ENCODE results near the gene TBC1D2B.

TBC1D2B gene

DNA sequence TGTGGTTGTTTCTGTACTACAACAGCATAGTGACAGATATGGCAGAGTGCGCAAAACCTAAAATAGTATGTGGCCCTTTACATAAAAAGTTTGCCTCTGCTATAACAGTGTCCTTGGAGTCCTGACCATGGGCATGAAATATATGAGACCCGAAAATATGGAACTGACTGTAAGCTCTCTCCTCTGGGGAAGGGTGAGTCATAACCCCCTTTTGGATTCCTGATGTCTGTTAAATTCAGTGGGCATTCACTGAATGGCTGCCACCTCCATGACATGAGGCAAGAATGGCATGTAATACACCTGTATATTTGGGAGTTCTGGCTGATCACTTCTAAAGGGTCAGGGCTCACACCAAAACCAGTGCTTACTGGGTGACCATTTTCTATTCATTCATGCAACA is 6.1 kb downstream of the TBC1D2B start:
- H3K4me3 ChIP-seq (ENCODE audit: low read length) = no peak overlapping the region
- TF ChIP-seq, protein P1, sequence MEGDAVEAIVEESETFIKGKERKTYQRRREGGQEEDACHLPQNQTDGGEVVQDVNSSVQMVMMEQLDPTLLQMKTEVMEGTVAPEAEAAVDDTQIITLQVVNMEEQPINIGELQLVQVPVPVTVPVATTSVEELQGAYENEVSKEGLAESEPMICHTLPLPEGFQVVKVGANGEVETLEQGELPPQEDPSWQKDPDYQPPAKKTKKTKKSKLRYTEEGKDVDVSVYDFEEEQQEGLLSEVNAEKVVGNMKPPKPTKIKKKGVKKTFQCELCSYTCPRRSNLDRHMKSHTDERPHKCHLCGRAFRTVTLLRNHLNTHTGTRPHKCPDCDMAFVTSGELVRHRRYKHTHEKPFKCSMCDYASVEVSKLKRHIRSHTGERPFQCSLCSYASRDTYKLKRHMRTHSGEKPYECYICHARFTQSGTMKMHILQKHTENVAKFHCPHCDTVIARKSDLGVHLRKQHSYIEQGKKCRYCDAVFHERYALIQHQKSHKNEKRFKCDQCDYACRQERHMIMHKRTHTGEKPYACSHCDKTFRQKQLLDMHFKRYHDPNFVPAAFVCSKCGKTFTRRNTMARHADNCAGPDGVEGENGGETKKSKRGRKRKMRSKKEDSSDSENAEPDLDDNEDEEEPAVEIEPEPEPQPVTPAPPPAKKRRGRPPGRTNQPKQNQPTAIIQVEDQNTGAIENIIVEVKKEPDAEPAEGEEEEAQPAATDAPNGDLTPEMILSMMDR (conservative IDR thresholded peaks at IDR 0.05; ENCODE audit: low read depth, low read length) = no peak
- no peak for DNase-seq (ENCODE audit: low read depth)

DNA sequence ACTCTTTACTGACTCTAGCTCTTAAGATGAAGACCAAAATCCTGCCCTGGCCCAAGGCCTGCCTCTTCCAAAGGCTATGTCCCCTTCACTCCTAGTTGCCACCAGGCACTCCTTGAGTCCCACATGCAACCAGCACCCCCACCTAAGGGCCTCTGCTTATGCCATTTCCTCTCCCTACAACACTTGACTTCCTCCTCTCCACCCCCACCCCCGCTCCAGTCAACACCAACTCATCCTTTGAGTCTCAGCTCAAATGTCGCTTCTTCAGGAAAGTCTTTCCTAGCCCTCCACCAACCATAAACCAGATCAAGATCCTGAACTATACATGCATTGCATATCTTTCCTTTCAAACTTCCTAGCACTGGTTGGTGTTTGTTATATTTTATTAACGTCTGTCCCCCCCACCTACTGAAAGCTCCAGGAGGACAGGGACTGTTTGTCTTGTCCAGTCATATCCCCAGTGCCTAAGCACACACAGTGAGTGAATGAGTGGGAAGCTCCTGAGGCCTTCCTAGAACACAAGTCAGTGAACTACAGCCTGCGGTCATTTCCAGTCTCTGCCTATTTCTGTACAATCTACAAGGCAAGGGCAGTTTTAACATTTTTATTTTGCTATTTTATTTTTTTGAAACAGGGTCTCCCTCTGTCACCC is 7.3 kb downstream of the TBC1D2B start:
- TF ChIP-seq, protein P1 (conservative IDR thresholded peaks at IDR 0.05; ENCODE audit: low read depth, low read length) = no peak
- no peak overlapping the region for H3K4me3 ChIP-seq (ENCODE audit: low read length)
- DNase-seq (ENCODE audit: low read depth) = no peak

DNA sequence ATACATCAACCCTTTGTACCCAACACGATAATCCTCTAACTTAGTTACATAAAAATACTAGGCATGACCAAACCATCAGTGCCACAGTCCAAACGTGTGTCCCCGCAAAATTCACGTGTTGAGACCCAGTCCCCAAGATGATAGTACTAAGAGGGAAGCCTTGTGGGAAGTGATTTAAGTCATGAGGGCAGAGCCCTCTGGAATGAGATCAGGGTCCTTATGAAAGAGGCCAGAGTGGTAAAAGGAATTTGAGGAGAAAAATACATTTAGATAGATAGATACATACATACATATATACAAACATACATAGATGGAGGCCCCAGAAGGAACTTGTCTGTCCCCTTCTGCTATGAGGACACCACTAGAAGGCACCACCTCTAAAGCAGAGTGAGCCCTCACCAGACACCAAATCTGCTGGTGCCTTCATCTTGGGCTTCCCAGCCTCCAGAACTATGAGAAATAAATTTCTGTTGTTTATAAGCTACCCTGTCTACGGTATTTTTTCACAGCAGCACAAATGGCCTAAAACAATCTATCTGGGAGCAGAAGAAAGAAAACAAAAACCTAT is 8.0 kb downstream of the TBC1D2B start:
- no peak for DNase-seq (ENCODE audit: low read depth)
- TF ChIP-seq, protein P1 (conservative IDR thresholded peaks at IDR 0.05; ENCODE audit: low read depth, low read length) = no peak
- no peak overlapping the region for H3K4me3 ChIP-seq (ENCODE audit: low read length)

DNA sequence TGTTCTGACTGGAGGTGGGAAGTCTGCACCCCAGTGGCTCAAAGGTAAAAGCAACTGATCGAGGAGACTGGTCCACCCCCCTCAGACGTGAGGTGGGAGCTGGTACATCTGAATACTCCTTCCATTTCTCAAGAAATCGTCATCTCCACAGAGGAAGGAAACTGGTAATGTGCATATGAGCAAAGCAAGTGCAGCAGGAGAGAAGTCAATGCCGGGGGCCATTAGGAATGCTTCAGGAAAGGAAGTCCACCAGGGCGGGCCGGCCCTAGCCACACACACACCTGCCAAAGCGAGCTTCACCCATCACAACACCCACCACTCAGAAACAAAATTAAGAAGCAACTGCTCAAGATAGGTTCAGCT is 8.5 kb downstream of the TBC1D2B start:
- no peak for DNase-seq (ENCODE audit: low read depth)
- TF ChIP-seq, protein P1 (conservative IDR thresholded peaks at IDR 0.05; ENCODE audit: low read depth, low read length) = no peak
- H3K4me3 ChIP-seq (ENCODE audit: low read length) = no peak overlapping the region

DNA sequence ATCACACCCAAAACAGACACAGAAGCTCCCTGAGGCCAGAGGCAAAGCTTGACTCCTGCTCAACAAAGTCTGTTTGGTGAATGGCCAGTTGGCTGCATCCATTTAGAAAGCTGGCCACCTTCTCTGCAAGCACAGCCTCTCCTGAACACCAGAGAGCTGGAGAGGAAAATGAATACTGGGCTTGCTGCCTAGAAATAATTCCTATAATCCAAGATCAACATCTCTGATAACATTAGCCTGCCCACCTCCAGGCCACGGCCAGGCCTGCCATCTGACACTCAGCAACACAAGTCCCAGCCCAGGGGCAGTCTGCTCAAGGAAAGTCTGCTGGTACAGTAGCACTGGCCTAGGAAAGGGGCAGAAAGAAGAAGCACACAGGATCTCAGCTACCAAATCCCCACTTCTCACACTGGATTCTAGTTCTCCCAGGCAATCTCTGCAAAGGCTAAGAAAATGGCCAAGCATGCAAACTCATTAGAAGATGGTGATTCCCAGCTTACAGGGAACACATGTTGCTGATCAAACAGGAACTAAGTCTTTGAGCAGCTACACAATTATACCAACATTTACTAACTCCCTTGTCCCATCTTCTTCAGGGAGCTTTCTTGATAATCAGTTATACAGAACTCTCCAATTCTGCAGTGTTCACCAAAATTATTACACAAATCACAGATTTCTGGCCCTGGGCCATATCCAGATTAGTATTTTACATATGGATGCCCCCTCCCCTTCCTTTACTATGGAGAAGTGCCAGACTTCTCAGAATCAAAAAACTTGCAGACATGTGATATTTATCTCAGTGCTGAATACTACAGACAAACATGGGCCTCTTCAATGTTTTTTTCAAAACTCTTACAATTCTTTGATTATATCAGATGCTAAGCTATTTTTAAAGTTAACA is 9.9 kb downstream of the TBC1D2B start:
- peak; percentile 85 for DNase-seq (ENCODE audit: low read depth)
- TF ChIP-seq, protein P1 (conservative IDR thresholded peaks at IDR 0.05; ENCODE audit: low read depth, low read length) = no peak
- no peak overlapping the region for H3K4me3 ChIP-seq (ENCODE audit: low read length)

DNA sequence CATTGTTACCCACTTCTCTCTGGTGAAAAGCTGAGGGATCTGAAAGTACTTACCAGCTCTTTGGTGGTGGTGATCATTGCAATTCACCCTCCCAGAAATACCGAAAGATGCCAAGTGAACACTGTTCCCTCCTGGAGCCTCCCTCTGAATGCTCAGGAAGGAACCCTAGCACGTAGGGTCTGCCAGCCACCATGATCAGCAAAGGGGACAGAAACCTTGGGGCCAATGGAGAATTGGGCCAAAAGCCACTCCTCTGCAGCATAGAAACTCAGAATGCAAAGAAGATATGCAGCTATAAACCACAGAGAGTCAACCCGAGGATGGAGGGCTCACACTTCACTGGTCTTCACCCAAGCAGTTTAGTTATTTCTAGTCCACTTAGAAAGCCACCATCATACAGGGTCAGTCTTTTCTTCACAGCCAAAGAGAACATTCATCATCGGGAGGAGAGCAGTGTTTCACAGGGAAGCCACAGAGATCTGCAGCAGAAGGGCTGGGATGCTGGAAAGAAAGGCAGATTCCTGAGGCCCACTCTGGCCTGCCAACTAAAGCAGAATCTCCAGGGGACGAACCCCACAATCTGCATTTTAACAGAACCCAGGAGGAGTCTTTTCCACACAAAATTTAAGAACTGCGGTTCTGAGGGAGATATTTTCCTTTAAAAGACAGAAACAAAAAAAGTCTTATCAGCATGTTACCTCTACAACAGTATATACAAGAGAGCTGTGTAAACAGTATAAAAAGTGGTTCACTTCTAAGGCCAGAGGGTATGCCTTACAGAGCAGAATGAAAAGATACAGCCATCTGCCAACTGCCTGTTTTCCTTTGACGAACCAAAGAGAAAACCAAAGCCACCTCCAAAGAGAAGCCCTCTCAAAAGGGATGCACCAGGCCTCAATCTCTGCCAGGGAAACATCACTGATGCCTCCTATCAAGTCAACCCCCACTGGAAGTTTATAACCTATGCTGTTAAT is 11.3 kb downstream of the TBC1D2B start:
- no peak for DNase-seq (ENCODE audit: low read depth)
- TF ChIP-seq, protein P1 (conservative IDR thresholded peaks at IDR 0.05; ENCODE audit: low read depth, low read length) = no peak
- H3K4me3 ChIP-seq (ENCODE audit: low read length) = no peak overlapping the region

Measured in retinal pigment epithelial cell (primary cell).